Astrocyte (in vitro differentiated cells and primary cell): Measurements from ENCODE around the gene C19orf25. TPM values are rescaled to one million over a fixed set of nuclear protein-coding genes. Genes with fewer than 3 reads are reported as not detected.
A peak's percentile ranks its signal among the peaks of the same experiment; 100 is the strongest.

ENCODE experiments used
- DNase-seq: peaks from one replicate; pipeline ENCODE4 v3.0.0-alpha.2; 2010; ENCODE audit warnings: low read depth
- FAIRE-seq: peaks from 2 replicates; lab custom pipeline; 2011; peaks lifted over from hg19 to GRCh38; lab: Jason Lieb, UNC
- H2AFZ ChIP-seq: 2 replicates; pipeline ENCODE4 v1.6.0; 2012; ENCODE audit warnings: low read depth, low read length, inconsistent platforms
- H3K27ac ChIP-seq: 2 replicates; pipeline ENCODE4 v1.5.1; 2011; ENCODE audit warnings: low read depth, low read length, inconsistent platforms
- H3K27me3 ChIP-seq: 2 replicates; pipeline ENCODE4 v1.6.0; 2011; ENCODE audit warnings: low read length, inconsistent platforms; ENCODE audit not compliant: insufficient read depth
- H3K36me3 ChIP-seq: 2 replicates; pipeline ENCODE4 v1.5.1; 2011; ENCODE audit warnings: low read length, inconsistent platforms; ENCODE audit not compliant: insufficient read depth
- H3K4me1 ChIP-seq: 2 replicates; pipeline ENCODE4 v1.5.1; 2011; ENCODE audit warnings: low read length, inconsistent platforms; ENCODE audit not compliant: insufficient read depth
- H3K4me2 ChIP-seq: 2 replicates; pipeline ENCODE4 v1.6.0; 2012; ENCODE audit warnings: low read length, inconsistent platforms
- H3K4me3 ChIP-seq: 2 replicates; pipeline ENCODE4 v1.5.1; 2011; ENCODE audit warnings: low read depth, mild to moderate bottlenecking, low read length, inconsistent platforms; ENCODE audit not compliant: insufficient read depth
- H3K79me2 ChIP-seq: 2 replicates; pipeline ENCODE4 v1.6.0; 2012; ENCODE audit warnings: mild to moderate bottlenecking, low read length, inconsistent platforms; ENCODE audit not compliant: insufficient read depth
- H3K9ac ChIP-seq: 2 replicates; pipeline ENCODE4 v1.6.0; 2012; ENCODE audit warnings: mild to moderate bottlenecking, low read length, inconsistent platforms
- H3K9me3 ChIP-seq: 2 replicates; pipeline ENCODE4 v1.5.1; 2012; ENCODE audit warnings: low read depth, mild to moderate bottlenecking, low read length, inconsistent platforms; ENCODE audit not compliant: insufficient read depth
- H4K20me1 ChIP-seq: 2 replicates; pipeline ENCODE4 v1.6.0; 2012; ENCODE audit warnings: low read length, inconsistent platforms; ENCODE audit not compliant: insufficient read depth
- H3K27ac Mint-ChIP-seq: one replicate; pipeline ENCODE4 v1.8.0; 2021; ENCODE audit warnings: mild to moderate bottlenecking, mixed read lengths; ENCODE audit not compliant: unreplicated experiment
- H3K27me3 Mint-ChIP-seq: one replicate; pipeline ENCODE4 v1.8.0; 2021; ENCODE audit warnings: low read depth, mixed read lengths; ENCODE audit not compliant: unreplicated experiment
- H3K36me3 Mint-ChIP-seq: one replicate; pipeline ENCODE4 v1.8.0; 2021; ENCODE audit warnings: low read depth, mixed read lengths; ENCODE audit not compliant: unreplicated experiment
- H3K4me1 Mint-ChIP-seq: one replicate; pipeline ENCODE4 v1.8.0; 2021; ENCODE audit warnings: low read depth, mixed read lengths; ENCODE audit not compliant: unreplicated experiment
- H3K4me3 Mint-ChIP-seq: one replicate; pipeline ENCODE4 v1.8.0; 2021; ENCODE audit warnings: mild to moderate bottlenecking, moderate library complexity, mixed read lengths; ENCODE audit not compliant: unreplicated experiment
- H3K9me3 Mint-ChIP-seq: one replicate; pipeline ENCODE4 v1.8.0; 2021; ENCODE audit warnings: mild to moderate bottlenecking, mixed read lengths; ENCODE audit not compliant: unreplicated experiment
- EZH2 ChIP-seq: IDR thresholded peaks from 2 replicates; pipeline ENCODE4 v1.6.1; 2012; ENCODE audit warnings: mild to moderate bottlenecking, low read length, inconsistent platforms; ENCODE audit not compliant: insufficient read depth
- total RNA-seq: library from RNA; stranded (reverse); gene quantifications from 2 replicates; pipeline ENCODE4 v1.2.1, GENCODE V29; 2021
- TF ChIP-seq, protein P1 (sequence below): IDR thresholded peaks from 2 replicates; pipeline ENCODE4 v1.5.1; 2011; ENCODE audit warnings: low read depth, mild to moderate bottlenecking, inconsistent platforms, low read length, moderate library complexity; ENCODE audit not compliant: insufficient read depth

The C19orf25 gene
- total RNA-seq, 1 donor from 2014 or later, result 32.4 TPM

- Histone ChIP-seq H3K4me2 (no peak overlapping the region), H2AFZ (no peak overlapping the region), H4K20me1 (peaks cover 7% of the 10 kb centered on the region), H3K9ac (no peak overlapping the region), H3K36me3 (no peaks in the 10 kb centered on the region), H3K4me3 (no peak overlapping the region), H3K27me3 (peaks cover 27% of the 10 kb centered on the region), H3K4me1 (no peaks in the 10 kb centered on the region), H3K27ac (no peak overlapping the region), H3K9me3 (peaks cover 3% of the 10 kb centered on the region), H3K79me2 (no peaks in the 10 kb centered on the region)
- Mint-ChIP-seq H3K27me3 (peaks cover 45% of the 10 kb centered on the region), H3K4me1 (no peaks in the 10 kb centered on the region), H3K36me3 (peaks cover 1% of the 10 kb centered on the region), H3K27ac (no peak overlapping the region), H3K4me3 (no peak overlapping the region), H3K9me3 (peaks cover 4% of the 10 kb centered on the region)
- FAIRE-seq (no peak), DNase-seq (no peak)
- no peak for TF ChIP-seq EZH2
- TF ChIP-seq, protein P1, sequence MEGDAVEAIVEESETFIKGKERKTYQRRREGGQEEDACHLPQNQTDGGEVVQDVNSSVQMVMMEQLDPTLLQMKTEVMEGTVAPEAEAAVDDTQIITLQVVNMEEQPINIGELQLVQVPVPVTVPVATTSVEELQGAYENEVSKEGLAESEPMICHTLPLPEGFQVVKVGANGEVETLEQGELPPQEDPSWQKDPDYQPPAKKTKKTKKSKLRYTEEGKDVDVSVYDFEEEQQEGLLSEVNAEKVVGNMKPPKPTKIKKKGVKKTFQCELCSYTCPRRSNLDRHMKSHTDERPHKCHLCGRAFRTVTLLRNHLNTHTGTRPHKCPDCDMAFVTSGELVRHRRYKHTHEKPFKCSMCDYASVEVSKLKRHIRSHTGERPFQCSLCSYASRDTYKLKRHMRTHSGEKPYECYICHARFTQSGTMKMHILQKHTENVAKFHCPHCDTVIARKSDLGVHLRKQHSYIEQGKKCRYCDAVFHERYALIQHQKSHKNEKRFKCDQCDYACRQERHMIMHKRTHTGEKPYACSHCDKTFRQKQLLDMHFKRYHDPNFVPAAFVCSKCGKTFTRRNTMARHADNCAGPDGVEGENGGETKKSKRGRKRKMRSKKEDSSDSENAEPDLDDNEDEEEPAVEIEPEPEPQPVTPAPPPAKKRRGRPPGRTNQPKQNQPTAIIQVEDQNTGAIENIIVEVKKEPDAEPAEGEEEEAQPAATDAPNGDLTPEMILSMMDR, result no peak
These were observed 45.9 kb upstream of the C19orf25 start for GRCh38 chr19:1524972-1525325.

DNA sequence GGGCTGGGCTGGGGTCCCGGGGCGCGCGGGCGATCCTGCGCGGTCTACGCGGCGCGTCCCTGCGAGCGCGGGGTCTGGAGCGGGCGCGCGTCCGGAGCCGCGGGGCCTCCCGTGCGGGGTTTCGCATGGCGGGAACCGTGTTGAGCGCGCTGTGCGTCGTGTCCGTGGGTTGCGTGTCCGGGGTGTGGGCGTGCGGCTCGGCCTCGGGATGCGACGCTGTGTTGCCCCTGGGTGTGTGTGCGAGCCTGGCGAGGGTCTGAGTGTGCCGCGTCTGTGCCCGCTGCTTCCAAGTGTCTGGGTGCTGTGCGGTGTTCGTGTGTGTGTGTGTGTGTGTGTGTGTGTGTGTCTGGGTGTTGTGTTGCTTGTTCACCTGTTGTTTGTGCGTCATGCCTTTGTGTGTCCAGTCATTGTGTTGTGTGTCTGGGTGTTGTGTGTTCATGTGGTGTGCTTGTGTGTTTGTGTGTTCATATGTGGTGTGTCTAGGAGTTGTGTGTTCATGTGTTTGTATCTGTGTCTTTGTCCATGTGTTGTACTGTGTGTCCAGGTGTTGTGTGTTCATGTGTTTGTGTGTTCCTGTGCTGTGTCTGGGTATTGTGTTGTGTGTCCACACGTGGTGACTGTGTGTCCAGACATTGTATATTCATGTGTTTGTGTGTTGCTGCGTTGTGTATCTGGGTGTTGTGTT lies 45.4 kb upstream of the C19orf25 start:
- Histone ChIP-seq H3K9me3 (peaks cover 3% of the 10 kb centered on the region), H4K20me1 (peaks cover 7% of the 10 kb centered on the region), H3K36me3 (no peaks in the 10 kb centered on the region), H2AFZ (no peak overlapping the region), H3K4me1 (no peaks in the 10 kb centered on the region), H3K27me3 (peaks cover 27% of the 10 kb centered on the region), H3K4me3 (no peak overlapping the region), H3K4me2 (peak overlapping the region; percentile 50), H3K79me2 (no peaks in the 10 kb centered on the region), H3K27ac (no peak overlapping the region), H3K9ac (no peak overlapping the region)
- H3K36me3 Mint-ChIP-seq, result no peaks in the 10 kb centered on the region
- H3K27ac Mint-ChIP-seq, result no peak overlapping the region
- FAIRE-seq (no peak), DNase-seq (no peak)
- peaks cover 45% of the 10 kb centered on the region for H3K27me3 Mint-ChIP-seq
- peak overlapping the region; percentile 76 for H3K4me3 Mint-ChIP-seq
- peaks cover 4% of the 10 kb centered on the region for H3K9me3 Mint-ChIP-seq
- no peaks in the 10 kb centered on the region for H3K4me1 Mint-ChIP-seq
- TF ChIP-seq, protein P1, result no peak
- peak; percentile 84 for TF ChIP-seq EZH2
